Measurements from ENCODE around the gene COPG2.
"Not testable (repeated sequence)": the region's sequence is repeated elsewhere in the genome, so short reads cannot be mapped to it uniquely, and the experiment has no call there.

The COPG2 gene, protein sequence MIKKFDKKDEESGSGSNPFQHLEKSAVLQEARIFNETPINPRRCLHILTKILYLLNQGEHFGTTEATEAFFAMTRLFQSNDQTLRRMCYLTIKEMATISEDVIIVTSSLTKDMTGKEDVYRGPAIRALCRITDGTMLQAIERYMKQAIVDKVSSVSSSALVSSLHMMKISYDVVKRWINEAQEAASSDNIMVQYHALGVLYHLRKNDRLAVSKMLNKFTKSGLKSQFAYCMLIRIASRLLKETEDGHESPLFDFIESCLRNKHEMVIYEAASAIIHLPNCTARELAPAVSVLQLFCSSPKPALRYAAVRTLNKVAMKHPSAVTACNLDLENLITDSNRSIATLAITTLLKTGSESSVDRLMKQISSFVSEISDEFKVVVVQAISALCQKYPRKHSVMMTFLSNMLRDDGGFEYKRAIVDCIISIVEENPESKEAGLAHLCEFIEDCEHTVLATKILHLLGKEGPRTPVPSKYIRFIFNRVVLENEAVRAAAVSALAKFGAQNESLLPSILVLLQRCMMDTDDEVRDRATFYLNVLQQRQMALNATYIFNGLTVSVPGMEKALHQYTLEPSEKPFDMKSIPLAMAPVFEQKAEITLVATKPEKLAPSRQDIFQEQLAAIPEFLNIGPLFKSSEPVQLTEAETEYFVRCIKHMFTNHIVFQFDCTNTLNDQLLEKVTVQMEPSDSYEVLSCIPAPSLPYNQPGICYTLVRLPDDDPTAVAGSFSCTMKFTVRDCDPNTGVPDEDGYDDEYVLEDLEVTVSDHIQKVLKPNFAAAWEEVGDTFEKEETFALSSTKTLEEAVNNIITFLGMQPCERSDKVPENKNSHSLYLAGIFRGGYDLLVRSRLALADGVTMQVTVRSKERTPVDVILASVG

DNA sequence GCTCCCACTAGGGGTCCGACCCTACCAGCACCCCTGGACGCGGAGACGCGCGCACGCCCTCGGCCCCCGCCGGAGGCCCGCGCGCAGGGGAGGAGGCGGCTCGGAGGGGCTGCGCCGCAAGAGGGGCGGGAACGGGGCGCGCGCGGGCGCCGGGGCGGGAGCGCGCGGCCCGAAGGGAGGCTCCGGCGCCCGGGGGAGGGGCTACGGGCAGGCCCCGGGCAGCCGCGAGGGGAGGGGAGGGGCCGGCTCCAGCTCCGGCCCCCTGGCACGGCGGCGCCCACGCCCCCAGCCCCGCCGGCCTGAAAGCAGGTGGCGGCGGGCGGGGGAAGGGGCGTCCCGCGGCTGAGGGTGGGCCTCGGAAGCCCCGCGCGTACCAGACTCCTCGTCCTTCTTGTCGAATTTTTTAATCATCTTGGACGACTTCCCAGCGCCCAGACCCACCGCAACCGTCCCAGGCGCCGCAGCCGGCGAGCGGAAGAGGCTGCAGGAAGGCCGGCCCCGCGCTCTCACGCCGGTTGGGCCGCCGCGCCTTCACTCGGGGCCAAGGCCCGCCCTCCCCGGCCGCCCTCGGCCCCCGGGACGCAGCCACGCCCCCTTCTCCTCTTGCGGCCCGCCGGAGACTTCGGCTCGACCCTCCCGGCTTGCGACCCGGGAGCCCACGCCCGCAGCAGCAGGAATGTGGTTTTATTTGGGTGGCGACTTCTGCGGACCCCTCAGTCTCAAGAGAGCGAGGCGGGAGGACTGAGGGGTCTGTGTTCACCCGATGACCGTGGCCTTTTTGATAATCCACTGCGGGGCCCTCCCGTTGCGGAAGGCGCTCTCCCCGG lies at the start of gene COPG2:
COPG2 (minus strand) TSS at position 491 of the 827 bp plus-strand sequence; CDS start at position 411, 80 bp downstream.
- peak; percentile 30 for DNase-seq

DNA sequence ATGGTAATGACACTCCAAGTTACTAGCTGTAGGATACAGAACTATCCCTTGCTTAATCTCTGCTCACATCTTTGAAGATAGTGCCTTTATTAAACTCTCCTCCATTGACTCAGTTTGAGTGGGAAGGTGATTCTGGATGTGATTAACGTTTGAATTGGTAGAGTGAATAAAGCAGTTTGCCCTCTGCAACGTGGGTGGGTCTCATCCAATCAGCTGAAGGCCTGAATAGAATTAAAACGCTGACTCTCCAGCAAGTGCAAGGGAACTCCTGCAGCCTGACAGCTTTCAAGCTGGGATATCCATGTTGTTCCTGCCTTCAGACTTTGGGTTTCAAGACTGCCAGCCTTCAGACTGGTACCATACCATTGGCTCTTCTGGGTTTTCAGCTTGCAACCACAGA lies 43.9 kb upstream of the COPG2 start:
- no peak for DNase-seq

DNA sequence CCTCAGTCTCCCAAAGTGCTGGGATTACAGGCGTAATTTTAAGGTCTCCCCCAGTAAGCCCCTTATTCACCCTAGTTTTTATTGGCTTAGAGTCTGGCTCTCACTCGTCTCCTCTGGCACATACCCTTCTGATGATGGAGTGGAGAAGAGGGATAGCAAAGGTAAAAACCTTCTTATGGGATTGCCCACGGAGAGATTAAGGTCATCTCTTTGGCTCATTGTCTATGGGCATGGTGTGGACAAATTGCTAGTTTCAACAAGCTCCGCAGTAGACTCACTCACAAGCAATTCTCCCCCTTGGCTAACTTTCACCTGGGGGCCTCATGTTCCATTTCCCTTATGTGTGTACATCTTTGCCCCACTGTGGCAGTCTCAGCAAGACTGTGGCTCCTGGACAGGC lies 40.2 kb upstream of the COPG2 start:
- DNase-seq, result no peak

DNA sequence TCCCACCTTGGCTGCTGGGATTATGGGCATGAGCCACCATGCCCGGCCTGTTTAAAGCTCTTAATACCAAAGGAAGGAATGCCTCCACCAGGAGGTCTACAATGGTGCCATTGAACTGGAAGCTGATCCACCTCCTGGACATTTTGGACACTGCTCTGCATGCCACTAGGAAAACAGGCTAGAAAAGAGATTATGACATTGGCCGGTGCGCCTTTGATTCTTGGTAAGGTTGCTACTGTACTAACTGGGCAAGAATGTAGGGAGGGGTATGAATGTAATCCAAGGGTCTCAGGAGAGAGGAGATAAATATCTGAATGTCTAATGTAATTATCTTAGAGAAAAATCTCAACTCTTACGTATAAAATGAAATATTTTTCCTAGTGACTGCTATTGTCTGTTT lies 39.5 kb upstream of the COPG2 start:
- DNase-seq, result no peak

DNA sequence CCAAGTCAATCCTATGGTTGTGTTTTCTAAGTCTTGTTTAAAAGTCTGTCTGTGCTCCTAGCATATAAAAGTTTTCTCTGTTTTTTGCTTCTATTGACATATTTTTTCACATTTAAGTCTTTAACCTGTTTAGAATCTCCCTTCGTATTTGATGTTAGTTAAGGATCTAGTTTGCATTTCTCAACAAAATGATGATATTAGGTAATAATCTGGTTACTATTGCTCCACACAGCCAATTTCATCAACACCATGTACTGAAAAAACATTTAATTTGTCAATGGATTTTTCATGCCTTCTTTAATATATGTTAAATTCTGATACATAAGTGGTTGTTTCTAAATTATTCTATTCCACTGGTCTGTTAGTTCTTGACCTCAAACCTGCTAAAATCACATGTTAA lies 35.3 kb upstream of the COPG2 start:
- DNase-seq, result no peak

DNA sequence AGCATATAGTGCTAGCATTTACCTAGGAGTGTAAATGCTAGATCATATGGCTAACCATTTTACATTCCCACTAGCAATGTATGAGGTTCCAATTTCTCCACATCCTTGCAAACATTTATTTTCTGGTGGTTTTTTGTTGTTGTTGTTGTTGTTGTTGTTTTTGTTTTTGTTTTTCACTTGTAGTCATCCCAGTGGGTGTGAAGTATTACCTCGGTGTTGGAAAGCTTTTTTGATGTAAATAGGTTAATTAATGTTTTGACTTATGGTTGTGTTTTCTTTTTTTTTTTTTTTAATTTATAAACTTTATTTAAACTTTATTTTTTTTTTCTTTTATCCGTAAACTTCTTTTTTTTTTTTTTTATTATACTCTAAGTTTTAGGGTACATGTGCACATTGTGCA lies 33.1 kb upstream of the COPG2 start:
- no peak for DNase-seq

DNA sequence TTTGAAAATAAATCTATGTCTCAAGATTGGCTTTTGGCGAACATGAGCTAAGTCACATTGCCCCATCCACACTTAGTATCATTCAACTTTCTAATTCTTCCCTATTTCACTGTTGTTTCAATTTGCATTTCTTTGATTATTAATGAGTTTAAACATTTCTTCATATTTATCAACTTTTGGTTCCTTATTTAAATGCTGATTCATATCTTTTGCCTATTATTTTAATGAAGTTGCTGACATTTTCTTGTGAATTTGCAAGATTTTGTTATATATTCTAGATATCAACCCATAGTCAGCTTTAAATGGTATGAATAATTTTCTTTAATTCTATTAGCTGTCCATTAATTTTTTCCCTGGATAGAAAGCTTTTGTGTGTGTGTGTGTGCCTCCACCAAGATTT lies 32.2 kb upstream of the COPG2 start:
- no peak for DNase-seq

DNA sequence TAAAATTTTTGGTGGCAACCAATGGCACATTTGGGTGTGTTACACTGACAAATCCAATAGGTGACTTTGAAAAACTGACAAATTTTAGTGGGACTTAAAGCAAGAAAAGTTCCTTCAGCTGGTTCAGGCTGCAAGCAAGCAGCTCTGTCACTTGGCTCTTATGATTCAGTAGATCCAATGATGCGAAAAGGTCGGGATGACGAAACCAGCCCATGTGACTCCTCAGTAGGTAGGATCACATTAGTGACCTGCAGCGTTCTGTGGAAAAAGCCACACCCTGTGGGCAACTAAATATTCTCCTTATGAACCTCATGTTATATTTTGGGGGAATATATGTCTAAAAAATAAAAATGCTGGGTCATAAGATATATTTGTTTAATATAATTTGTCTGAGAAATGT lies 31.1 kb upstream of the COPG2 start:
- DNase-seq, result no peak

DNA sequence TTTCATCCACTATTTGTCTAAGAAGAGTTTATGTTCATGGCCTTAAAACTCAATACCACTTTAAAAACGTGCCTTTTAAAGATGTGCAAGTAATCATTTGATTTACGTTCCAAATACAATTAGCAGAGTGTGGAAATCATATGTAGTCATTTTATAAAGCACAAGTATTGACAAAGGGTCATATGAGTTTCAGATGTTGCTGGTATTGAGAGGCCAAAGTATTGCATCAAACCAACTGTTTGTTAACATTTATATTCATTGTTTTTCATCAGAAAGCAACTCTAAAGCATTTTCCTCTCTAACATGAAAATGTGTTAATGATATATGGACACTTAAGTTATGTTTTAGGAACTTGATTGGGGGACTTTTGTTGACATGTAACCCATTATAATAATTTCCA lies 29.3 kb upstream of the COPG2 start:
- no peak for DNase-seq

DNA sequence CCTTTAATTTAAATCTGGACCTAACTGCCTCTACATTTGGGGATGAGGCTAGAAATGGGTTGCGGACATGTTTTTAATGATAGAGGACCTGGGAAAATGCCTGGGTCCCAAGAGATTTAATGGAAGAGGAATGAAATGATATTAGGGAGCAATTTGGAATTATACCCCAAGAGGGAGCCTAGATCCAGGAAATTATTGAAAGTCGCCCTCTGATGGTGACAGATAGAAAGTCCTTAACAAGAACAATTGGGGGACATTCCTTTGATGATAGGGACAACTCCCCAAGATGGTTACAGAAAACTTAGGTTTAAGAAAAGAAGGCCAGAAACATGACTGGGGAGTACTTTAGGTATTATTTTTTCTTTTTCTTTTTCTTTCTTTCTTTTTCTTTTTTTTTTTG lies 27.3 kb upstream of the COPG2 start:
- no peak for DNase-seq

DNA sequence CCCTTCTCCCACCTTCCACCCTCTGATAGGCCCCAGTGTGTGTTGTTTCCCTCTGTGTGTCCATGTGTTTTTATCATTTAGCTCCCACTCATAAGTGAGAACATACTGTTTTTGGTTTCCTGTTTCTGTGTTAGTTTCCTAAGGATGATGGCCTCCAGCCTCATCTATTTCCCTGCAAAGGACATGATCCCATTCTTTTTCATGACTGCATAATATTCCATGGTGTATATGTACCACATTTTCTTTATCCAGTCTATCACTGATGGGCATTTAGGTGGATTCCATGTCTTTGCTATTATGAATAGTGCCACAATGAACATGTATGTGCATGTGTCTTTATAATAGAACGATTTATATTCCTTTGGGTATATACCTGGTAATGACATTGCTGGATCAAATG lies 23.8 kb upstream of the COPG2 start:
- DNase-seq, result not testable (repeated sequence)

DNA sequence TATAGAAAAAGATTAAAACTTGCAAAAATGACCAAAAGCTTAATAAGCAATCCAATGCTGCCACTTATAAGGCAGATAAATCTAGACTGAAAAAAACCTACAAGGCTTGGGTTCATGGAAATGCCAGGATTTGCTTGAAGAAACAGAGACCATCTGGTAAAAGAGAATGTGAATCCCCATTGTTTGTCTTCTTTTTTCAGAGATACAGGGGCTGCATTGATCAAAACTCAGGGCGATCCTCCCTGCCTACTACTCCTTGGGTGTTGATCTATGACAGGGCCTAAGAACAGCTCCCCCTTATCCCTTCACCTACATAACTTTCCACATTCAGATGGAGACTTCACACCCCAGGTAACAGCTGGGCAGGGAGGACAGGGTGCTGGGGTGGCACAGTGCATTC lies 21.1 kb upstream of the COPG2 start:
- no peak for DNase-seq

DNA sequence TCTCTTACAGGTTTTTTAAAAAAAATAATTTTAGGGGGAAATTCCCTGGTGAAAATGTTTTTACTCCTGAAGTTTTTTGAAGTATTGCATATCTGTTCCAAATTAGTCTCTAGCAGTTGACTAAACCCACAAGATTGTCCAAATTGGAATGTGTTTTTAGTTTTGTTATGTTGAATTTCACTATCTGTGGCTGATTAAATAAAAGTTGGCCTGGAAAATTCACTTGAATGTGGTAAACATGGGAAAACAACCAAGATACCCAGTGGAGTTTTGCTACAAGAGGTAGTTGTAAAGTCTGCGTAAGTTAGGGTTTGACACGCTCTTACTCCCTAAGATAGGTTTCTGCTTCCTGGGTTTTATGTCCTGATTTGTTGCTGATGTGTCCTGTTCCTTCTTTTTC lies 14.5 kb upstream of the COPG2 start:
- no peak for DNase-seq

DNA sequence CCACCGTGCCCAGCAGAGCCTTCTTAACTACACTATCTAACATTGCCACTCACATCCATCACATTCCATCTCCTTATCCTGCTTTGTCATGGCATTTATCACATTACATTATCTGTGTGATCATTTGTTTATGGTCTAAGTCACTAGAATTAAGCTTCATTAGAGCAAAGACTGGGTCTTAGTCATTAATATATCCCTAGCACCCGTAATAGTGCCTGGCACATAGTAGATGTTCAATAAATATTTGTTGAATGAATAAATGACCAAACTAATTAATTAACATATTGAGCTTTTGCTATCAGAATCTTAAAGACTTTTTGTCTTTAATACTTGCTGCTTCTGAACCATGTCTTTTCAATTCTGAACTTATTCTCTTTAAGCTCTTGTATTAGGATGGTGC lies 5.9 kb upstream of the COPG2 start:
- DNase-seq, result no peak

DNA sequence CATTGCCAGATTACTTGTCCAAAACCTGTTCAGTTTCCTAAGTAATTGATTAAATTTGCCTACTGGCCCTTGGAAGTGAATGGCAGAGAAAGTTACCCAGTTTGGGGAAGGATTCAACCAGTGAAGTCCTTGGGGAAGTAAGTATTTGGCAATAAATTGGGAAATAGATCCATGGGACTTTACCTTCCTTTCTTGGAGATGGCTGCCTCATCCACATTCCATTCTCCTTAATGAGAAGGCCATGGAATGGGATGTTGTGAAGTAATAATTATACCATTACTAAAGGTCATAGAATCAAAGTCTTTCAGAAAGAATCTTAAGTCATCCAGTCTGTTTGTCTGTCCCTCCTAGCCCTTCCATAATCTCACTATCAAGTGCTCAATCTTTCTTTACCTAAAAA lies 4.5 kb upstream of the COPG2 start:
- no peak for DNase-seq

DNA sequence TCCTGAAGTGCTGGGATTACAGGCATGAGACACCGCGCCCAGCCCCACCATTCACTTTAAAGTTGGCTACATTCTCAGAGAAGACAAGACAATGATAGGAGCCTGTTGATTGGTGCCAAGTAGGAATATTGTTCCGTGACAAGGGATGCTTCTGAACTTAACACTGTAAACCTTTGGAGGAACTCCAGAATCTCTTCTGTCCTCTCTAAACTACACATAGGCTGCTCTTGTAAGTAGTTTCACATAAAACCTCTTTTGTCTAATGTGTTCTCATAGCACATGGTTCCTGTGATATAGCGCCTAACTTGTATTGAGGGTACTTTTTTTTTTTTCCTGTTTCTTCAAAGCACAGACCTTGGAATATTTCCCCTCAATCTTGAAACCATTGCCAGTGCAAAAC lies 3.6 kb upstream of the COPG2 start:
- no peak for DNase-seq

DNA sequence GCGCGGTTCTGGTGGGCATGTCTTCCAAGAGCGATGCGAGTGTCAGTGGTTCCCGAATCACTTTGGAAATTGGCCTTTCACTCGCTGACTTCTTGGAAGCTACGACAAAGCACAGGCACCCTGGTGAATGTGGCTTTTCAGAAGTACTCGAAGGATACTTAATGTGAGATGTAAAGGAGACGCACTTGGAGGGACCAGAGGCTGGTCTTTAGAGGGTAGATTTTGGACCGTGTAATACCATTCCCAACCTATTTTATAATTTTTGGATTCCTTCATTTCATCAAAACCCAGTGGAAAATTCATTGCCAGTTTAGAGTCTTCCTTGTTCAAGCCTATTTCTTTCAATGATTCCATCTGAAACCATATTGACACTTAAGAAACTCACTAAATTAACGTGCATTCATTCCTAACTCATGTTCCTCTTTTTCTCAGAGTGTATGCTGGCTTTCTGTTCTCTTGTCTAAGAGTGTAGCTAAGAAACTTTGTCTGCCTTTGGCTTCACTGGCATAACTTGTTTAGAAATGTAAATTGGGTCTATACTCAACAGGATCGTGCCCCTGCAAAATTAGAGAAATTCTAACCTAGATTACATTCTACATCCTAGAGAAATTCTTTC lies 645 bp upstream of the COPG2 start:
- no peak for DNase-seq

DNA sequence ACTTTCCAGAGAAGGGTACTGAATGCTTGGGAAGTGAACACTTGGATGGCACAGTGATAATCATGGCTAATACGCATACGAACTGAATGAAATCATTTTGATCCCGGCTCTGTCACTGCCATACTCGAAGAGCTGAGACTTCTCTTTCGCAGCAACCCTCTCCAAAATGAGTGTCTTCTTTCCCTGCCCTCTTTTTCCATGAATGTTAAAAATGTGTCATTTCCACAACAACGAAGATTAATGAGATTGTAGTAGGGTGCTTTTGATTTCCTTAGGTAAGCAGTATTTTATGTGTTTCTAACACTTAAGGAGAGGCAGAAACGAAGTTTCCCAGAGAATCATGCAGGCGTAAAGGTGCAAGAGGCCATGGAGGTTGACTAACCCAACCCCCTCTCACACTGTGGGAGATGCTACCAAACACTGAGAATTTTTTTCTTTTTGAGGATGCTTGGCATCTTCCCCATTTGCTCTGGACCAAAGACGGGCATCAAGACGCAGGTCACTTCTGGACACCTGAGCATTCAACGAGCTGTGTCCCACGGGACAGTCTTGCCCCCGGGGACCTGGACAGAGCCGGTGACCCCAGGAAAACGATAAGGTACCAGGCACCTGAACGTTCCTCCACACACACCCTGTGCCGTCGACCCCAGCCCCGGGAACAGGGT lies 823 bp downstream of the COPG2 start:
- no peak for DNase-seq

DNA sequence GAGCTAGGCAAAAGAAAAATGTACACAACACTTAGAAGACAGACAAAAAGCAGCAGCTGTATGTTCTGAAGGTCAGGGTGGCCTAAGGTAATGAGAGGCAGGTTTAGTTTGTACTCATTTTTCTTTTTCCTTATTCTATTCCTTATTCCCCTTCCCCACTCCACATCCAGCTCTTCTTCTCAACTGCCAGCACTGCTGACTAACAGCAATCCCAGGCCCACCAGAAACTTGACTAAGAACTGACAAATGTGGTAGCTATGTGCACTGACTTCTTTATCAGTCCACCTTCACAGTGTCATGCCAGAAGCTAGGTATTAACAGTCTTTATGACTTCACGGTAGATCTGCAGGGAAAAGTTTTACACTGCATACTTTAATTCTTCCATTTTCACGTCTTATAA lies 6.1 kb downstream of the COPG2 start:
- no peak for DNase-seq

DNA sequence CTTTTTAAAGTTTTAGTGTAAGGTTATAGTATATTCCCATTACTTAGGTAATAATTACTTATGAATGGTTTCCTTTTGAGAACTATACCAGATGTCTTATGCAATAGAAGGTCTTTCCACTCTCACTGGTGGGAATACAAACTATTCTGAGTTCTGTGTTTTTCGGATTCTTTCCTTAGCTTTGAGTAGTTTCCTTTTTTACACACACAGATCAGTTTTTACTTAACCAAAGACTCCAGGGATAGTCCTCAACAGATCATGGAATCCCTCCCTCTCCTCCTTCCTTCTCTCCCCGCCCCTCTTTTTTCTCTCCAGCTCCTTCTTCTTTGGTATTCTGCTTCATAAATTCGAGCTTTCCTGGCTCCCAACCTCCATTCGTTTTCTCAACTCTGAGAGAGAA lies 13.3 kb downstream of the COPG2 start:
- no peak for DNase-seq

DNA sequence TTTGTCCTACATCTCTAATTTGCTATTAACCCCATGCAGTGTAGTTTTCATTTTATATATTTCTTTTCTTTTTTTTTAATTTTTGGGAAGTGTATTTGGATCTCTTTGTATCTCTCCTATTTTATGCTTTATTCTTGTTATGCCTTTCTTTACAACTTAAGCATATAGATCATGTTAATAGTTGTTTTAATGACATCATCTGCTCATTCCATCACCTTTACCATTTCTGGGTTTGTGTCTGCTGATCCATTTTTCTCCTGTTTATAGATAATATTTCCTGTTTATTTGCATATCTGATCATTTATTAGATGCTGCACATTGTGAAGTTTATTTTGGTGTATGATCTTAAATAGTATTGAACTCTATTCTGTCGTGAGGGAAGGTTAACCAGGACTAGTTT lies 13.7 kb downstream of the COPG2 start:
- no peak for DNase-seq

DNA sequence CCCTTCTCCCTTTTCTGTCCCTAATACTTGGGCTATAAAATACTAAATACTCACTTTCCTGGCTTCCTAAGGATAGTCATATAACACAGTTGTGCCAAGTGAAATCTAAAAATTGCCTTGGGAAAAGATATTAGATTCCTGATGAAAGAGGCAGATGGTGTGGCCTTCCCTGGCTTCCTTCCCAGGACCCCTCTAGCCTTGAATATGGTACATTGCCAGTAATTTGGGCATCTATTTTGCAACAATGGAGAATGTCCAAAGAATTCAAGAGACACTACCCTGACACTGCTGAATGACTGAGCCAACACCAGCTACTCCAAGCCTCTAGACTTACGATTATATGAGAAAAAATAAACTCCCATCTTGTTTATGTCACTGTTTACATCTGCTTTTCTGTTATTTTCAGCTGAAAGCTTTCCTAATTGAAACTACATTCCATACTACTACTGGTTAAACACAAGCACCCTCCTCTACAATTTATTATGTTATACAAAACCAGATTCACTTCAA lies 17.9 kb downstream of the COPG2 start:
- no peak for DNase-seq
